T47D (cell line): ENCODE data around the gene FGGY.
A peak's percentile ranks its signal among the peaks of the same experiment; 100 is the strongest.
"Not testable (repeated sequence)": the region's sequence is repeated elsewhere in the genome, so short reads cannot be mapped to it uniquely, and the experiment has no call there.

Experiments
- DNase-seq, 2 experiments: peaks; one replicate each; pipeline versions ENCODE4 v3.0.0 to v3.0.0-alpha.2; 2011 to 2012; ENCODE audit warnings: low read depth in 1 of 2, low spot score in 1 of 2
- JUND ChIP-seq: IDR thresholded peaks from 2 replicates; pipeline ENCODE4 v1.6.1; 2012; ENCODE audit warnings: low read depth
- in situ Hi-C: cut with HindIII; loops from 2 replicates; pipeline ENCODE4 v1.10.0; 2016; ENCODE audit warnings: low sequenced_read_pairs, low pct_unique_long_range_greater_than_20kb

The FGGY gene

GRCh38 chr1:59523745-59524450 lies 227.0 kb downstream of the FGGY start:
- TF ChIP-seq JUND: no peak
- no peak for DNase-seq
- in situ Hi-C loops: no loop called here

GRCh38 chr1:59526240-59526639 lies 229.3 kb downstream of the FGGY start:
- in situ Hi-C loops: no loop called here
- DNase-seq: peak in 1 of 2 experiments; percentile 4
- TF ChIP-seq JUND: no peak

- in situ Hi-C loops: no loop called here
Observed at GRCh38 chr1:59528471-59528870, 231.6 kb downstream of the FGGY start.

GRCh38 chr1:59528900-59529299 lies 232.0 kb downstream of the FGGY start:
- DNase-seq: no peak
- in situ Hi-C loops: no loop called here
- no peak for TF ChIP-seq JUND

More at GRCh38 chr1:59528471-59528870, 231.6 kb downstream of the FGGY start:
- DNase-seq: no peak
- no peak for TF ChIP-seq JUND

- in situ Hi-C loops: no loop called here
- no peak for TF ChIP-seq JUND
Observed at GRCh38 chr1:59530119-59530518, 233.2 kb downstream of the FGGY start.

GRCh38 chr1:59532102-59532501 lies 235.2 kb downstream of the FGGY start:
- in situ Hi-C loops: no loop called here
- TF ChIP-seq JUND: no peak
- no peak for DNase-seq

More at GRCh38 chr1:59530119-59530518, 233.2 kb downstream of the FGGY start:
- no peak for DNase-seq

GRCh38 chr1:59538476-59538875 lies 241.6 kb downstream of the FGGY start:
- in situ Hi-C loops, DNase-seq: not testable (repeated sequence)

GRCh38 chr1:59539961-59540681 lies 243.2 kb downstream of the FGGY start:
- TF ChIP-seq JUND: no peak
- no peak for DNase-seq
- in situ Hi-C loops: no loop called here

GRCh38 chr1:59541161-59541560 lies 244.3 kb downstream of the FGGY start:
- no peak for DNase-seq
- in situ Hi-C loops: no loop called here
- TF ChIP-seq JUND: no peak

GRCh38 chr1:59541891-59542290 lies 245.0 kb downstream of the FGGY start:
- no peak for DNase-seq
- in situ Hi-C loops: no loop called here
- no peak for TF ChIP-seq JUND

- no peak for DNase-seq
- no peak for TF ChIP-seq JUND
- in situ Hi-C loops: no loop called here
Observed at GRCh38 chr1:59543211-59543668, 246.3 kb downstream of the FGGY start.

- no peak for DNase-seq
- in situ Hi-C loops: no loop called here
- TF ChIP-seq JUND: no peak
Observed at GRCh38 chr1:59544615-59545293, 247.9 kb downstream of the FGGY start.

GRCh38 chr1:59545830-59546229 lies 248.9 kb downstream of the FGGY start:
- no peak for DNase-seq
- no peak for TF ChIP-seq JUND
- in situ Hi-C loops: no loop called here
